GM04504 (cell line): ENCODE data around the gene ST6GAL1.

ENCODE experiments used
- DNase-seq: peaks from one replicate; pipeline ENCODE4 v3.0.0-alpha.2; 2012; ENCODE audit warnings: low read depth

The ST6GAL1 gene

DNA sequence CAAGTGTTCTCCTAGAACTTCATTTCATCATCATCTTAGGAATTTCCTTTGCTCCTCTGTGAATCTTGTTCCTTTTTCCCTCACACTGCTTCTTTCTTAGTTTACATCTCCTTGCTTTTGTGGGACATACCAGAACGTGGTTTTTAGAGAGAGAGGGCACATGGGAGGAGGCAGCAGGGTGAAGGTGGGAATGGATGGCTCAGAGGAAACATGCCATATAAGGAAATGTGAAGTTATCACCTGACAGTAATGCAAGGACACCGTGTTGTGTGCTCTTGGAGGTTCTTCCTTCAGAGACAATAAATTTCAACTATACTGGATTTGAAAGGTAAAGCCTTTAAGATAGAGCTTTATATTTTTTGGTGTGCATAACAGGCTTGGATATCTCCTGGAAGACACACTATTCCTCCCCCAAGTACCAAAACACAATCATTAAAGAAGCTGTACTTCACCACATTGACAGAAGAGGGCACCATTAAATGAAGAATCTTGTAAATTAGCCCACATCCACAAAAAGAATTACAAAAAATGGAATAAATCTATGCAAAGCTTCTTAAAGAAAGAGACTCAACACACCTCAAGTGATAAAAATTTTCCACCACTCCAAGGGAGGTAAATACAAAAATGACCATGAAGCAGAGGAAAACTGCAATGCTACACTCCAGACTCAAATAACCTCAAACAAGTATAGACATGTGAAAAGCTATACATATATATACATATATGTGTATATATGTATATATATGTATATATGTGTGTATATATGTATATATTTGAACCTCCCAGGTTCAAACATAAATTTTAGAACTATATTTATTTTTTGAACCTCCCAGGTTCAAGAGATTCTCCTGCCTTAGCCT is 182.8 kb downstream of the ST6GAL1 start:
- DNase-seq, result peak; percentile 10

DNA sequence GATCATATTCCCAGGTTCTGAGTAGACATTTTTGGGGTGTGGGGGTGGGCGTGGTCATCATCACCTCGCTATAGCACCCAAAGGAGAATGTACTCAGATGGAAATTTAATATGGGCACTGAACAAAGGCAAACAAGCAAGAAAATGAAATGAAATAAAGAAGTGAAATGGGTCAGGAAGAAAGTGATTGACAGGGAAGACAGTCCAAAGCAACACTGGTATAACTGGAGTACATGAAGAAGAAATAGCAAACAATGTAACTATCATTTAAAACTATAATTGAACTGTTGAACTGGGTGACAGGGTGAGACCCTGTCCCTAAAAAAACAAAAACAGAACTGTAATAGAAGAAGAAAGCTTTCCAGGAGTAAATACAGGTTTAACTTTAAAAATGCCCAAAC is 184.2 kb downstream of the ST6GAL1 start:
- no peak for DNase-seq

DNA sequence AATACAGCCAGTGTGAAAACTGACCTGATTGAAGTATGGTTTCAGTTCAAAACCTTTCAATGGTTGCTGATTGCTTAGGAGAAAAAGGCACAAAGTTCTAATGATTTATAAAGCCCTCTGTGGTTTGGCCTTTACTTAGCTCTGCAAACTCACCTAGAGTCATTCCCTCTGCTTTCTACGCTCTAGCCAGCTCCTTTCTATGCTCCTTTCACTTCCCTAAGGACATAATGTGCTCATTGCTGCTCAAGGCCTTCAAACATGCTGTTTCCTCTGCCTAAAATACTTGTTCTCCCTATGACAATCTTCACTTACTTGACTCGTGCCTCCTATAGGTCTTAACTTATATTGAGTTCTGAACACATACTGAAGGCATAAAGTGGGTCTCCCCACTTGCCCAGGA is 190.0 kb downstream of the ST6GAL1 start:
- no peak for DNase-seq

DNA sequence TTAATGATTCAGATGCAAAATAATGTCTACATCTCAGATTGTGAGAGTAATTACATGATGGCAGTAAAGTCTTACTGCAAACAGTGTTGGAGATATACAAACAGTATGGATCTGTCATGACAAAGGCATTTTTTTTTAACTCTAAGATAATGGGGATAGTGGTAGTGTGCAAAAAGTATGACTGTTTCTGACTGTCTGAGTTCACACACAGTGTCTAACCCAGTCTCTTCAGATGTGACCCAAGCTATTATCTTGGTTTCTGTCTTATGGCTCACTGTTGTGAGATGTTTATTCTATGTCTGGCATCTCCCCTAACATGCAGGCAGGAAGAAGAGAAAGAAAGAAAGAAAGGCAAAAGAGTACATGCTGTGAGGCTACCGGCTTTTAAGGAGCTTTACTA is 191.9 kb downstream of the ST6GAL1 start:
- no peak for DNase-seq

DNA sequence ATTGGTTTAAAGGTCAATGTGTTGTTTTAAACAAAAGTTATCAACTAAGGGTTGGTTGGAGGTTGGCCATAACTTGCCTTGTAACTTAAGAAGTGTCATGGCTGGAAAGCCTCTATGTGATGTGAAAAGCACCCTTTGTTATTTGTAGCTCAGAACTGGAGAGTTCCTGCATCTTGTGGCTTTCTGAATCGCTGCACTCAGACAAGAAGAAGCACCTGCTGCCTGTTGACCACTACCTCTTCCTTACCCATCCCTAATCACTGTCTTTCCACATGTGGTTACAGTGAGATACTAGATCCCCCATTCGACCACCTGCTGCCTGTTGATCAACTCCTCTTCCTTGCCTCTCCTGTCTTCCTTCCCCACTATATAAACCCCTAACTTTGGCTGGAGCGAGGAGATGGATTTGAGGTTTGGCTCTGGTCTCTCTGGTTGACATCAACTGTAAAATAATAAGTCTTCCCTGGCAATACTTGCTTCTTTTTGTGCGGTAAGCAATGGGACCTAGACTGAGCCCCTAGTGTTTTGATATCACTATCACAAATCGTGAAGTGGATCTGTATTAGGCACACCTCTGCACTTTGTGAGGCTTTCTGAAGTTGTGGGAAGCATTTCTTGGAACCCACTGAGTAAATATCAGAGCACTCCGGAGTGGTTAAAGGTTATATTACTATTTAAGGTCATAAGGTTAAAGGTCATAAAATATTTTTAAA is 195.1 kb downstream of the ST6GAL1 start:
- no peak for DNase-seq
